CD4-positive, alpha-beta T cell treated with Interleukin-4 for 4 hours (primary cell): ENCODE results near the gene CYP4F12.
"Not testable (repeated sequence)": the region's sequence is repeated elsewhere in the genome, so short reads cannot be mapped to it uniquely, and the experiment has no call there.

ENCODE experiments used
- DNase-seq: peaks from one replicate; pipeline ENCODE4 v3.0.0-alpha.2; 2020

The CYP4F12 gene

DNA sequence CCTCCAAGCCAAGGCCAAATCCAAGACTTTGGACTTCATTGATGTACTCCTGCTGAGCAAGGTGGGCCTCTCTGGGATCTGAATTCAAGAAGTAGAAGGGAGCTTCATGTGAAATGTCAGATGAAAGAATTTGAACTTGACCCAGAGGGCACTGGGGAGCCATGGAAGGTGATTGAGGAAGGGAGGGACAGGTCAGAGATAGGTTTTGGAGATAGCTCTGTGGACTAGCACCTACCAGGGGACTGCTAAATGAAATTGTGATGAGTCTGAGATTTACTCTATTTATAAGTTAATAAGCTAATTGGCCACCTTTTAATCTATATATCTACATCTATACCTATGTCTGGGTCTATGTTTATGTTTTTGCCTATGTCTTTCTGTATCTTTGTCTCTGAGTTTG, 22.8 kb upstream of the CYP4F12 start:
- not testable (repeated sequence) for DNase-seq

DNA sequence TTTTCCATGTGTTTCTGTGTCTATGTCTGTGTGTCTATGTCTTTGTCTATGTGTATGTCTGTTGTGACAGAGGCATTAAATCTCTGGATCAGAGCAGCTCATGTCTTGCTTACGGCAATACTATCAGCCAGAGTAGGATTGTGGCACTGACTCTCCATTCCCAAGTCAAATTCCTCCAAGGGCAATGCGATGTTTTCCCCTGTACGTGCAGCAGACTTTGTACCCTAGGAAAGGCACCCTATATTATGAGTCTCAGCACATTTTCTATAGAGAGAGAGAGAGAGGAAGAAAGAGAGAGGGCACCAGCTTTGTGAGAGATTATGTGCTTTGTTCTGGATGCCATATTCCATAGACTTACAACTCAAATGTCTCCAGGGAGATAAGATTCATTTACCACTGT, 21.1 kb upstream of the CYP4F12 start:
- DNase-seq: no peak

DNA sequence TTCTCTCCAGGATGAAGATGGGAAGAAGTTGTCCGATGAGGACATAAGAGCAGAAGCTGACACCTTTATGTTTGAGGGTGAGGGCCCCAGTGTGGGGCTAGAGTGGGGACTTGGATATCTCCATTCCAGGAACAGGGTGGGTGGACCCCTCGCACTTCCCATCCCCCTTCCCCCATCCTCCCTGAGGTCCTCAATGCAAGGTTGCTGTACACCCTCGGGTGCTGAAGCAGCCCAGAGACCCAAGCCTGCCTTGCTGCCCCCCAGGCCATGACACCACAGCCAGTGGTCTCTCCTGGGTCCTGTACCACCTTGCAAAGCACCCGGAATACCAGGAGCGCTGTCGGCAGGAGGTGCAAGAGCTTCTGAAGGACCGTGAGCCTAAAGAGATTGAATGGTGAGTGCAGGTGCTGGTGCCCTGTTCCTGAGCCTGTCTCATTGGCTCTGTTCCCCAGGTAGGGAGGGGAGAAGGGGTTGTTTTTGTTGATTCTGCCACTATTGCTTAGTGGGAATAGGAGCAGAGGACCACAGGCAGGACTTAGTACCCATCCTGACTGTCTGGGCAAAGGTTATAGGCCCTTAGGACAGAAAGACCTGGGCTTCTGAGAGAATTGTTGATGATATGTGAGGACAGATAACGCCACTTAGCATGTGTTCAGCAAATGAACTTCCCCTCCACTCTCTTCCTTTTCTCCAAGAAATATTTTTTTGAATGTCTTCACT, 20.2 kb upstream of the CYP4F12 start:
- DNase-seq: no peak

DNA sequence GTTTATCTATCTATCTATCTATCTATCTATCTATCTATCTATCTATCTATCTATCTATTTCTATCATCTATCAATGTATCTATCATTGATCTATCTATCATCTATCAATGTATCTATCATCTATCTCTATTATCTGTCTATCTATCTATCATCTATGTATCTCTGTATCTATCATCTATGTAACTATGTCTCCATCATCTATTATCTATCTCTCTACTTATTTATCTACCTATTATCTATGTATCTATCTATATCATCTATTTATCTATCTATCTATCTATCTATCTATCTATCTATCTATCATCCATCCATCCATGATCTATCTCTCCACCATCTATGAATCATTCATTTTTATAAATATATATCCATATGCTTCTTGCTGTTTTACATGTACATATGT, 16.4 kb upstream of the CYP4F12 start:
- no peak for DNase-seq

DNA sequence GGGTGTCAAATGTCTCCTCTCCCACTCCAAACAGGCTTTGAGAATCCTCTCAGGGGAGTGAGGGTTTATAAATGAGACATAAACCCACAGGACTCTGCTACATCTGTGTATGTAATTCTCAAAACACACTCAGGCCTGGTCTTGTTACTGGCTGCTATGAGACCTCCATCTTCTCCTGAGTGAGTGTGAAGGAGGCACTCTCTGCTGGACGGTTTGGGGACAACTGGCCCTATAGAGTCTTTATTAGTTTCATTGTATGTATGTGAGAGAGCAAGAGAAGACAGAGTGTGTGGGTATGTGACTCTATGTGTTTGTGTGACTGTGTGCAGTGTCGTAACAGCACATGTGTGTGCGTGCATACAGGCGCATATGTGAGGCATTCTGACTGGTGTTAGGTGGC, 9.6 kb upstream of the CYP4F12 start:
- no peak for DNase-seq

DNA sequence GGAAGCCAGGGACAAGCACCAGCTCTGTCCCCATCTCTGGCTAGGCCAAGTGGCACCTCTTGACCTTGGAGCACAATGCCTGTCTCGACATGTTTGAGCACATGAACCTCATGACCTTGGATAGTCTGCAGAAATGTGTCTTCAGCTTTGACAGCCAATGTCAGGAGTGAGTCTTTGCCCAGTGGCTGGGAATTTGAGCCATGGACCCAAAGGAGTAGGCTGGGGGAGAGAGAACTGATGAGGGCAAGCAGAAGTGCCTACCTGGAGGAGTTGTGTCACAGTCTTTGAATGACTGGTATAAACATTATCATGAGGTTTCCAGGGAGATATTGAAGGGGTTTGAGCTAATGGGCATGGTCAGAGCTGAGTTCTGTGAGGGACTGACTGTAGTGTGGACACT, 6.7 kb upstream of the CYP4F12 start:
- DNase-seq: no peak

DNA sequence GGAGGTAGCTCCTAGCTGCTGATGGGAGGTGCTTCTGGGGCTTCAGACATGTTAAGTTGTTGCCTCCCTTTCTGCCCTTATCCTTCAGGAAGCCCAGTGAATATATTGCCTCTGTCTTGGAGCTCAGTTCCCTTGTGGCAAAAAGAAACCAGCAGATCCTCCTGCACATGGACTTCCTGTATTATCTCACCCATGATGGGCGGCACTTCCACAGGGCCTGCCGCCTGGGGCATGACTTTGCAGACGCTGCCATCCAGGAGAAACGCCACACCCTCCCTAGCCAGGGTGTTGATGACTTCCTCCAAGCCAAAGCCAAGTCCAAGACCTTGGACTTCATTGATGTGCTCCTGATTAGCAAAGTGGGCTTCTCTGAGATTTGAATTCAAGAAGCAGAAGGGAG, 6.0 kb upstream of the CYP4F12 start:
- DNase-seq: no peak

DNA sequence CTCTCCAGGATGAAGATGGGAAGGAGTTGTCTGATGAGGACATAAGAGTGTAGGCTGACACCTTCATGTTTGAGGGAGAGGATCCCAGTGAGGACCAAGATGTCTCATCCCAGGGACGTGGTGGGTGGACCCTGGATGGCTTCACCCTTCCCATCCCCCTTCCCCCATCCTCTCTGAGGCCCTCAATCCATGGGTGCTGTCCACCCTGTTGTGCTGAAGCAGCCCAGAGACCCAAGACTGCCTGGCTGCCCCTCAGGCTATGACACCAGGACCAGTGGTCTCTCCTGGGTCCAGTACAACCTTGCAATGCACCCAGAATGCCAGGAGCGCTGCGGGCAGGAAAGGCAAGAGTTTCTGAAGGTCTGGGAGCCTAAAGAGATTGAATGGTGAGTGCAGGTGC, 3.4 kb upstream of the CYP4F12 start:
- DNase-seq: no peak

DNA sequence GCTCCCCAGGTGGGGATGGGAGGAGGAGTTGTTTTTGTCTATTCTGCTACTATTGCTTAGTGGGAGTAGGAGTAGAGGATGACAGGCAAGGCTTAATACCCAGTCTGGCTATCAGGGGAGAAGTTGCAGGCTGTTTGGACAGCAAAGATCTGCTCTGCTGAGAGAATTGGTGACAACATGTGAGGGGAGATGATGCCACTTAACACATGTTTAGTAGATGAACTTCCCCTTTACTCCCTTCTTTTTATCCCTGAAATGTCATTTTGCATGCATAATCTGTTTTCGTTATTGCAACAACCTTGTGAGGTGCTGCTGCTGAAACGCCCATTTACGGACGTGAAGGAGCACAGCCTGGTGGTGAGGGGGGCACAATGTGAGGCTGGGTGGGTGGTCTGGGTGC, 3.0 kb upstream of the CYP4F12 start:
- no peak for DNase-seq

DNA sequence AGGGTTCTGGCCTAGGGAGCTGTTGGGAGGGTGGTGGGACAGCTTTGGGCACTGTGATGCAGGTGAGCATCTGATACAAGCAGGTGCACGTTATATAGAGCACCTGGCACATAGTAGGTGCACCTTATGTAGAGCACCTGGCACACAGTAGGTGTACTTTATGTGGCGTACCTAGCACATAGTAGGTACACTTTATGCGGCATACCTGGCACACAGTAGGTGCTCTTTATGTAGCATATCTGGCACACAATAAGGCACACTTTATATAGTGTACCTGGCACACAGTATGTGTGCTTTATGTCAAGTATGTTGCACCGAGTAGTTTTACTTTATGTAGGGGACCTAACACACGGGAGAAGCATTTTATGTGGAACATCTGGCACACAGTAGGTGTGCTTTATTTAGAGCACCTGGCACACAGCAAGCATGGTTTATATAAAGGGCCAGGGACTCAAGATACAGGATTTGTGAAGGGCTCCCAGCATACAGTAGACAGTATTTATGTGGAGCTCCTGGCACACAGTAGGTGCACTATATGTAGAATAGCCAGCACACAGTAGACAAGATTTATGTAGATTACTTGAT, 1.6 kb upstream of the CYP4F12 start:
- no peak for DNase-seq

DNA sequence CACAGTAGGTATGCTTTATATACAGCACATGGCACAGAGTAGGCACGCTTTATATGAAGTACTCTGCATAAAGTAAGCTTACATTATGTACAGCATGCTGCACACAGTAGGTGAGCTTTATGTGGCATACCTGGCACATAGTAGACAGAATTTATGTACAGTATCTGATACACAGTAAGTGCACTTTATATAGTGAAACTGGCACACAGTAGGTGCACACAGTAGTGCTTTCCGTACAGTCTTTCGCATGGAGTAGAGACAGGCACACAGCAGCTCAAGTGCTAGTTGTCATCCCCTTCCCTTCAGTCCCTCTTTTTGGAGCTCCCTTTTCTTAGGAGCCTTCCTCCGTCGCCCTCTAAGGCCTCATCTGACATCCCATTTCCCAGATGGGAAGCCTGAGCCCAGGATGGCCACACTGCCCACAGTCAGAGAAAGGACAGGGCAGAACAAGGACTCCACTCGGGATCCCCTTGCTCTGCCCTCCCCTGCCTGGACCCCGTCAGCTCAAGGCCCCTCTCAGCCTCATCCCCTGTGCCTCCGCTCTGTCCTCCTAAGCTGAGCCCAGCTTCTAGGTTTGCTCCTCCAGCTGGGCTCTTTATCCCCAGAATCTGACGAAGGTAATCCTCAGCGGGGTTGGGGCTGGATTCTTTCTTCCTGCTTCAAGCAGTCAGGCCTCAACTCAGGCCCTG, 852 bp upstream of the CYP4F12 start:
- no peak for DNase-seq

DNA sequence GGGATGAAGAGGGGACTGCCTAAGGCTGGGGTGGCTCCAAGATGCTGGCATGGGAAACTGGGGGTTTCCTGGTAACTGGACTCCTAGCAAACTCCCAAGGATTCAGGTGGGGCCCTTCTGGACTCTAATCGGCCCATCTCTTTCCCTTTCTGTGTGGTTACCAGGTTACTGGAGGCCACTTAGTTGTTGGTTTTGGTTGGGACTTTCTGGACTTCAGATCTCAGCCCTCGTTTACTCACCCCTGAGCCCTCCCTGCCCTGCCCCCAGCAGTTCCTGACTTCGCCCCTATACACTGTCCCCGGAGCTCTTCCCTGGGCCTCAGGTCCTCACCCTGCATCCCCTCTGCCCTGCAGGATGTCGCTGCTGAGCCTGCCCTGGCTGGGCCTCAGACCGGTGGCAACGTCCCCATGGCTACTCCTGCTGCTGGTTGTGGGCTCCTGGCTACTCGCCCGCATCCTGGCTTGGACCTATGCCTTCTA, 328 bp downstream of the CYP4F12 start:
- no peak for DNase-seq

DNA sequence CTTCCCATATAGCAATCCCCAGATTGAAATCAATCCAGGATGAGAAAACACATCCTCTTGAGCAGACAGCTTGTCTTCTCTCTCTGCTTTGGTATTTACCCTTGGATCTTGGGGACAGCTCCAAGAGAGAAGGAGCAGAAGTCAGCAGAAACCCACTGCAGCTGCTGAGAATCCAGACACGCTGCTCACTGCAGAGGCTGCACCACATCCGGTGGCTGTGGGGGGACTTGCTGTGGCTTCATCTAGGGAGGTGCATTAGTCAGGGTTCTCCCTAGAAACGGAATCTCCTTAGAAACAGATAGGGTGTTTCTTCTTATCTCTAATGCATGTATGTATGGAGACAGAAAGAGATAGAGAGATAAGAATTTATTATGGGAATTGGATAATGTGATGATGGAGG, 2.7 kb downstream of the CYP4F12 start:
- DNase-seq: no peak

DNA sequence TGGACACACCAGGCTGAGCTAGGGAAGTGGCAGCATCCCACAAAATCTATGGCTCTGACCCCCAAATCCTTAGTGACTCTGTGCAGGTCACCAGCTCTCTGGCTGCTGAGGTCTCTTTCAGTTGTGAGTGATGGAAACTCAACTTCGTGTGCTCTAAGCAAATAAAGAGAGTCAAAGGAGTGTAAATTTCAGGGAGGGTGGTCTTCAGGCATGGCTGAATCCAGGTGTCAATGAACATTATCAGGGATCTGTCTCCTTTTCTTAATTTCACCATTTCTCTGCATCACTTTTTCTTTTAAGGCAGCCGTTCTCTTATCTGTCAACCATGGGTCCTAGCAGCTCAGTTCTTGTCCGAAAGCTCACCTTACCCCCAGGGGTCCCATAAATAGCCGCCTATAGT, 6.2 kb downstream of the CYP4F12 start:
- no peak for DNase-seq

DNA sequence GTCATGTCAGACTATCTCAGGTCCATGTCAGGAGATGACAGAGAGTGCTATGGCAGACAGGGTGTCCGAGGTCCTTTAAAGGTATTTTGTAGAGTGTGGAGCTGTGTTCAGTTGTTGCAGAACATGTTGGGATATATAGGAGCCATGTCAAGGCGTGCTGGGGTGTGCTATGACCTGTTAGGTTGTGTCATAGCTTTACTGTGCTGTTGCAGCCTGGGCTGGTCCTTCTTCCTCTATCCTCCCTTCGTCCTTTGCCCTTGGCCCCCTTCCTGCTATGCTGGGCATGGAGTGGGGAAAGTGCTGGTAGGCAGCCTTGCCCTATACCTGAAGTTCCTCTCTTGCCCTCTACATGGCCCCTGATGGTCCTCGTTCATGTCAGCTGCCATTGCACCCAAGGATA, 7.0 kb downstream of the CYP4F12 start:
- DNase-seq: not testable (repeated sequence)

DNA sequence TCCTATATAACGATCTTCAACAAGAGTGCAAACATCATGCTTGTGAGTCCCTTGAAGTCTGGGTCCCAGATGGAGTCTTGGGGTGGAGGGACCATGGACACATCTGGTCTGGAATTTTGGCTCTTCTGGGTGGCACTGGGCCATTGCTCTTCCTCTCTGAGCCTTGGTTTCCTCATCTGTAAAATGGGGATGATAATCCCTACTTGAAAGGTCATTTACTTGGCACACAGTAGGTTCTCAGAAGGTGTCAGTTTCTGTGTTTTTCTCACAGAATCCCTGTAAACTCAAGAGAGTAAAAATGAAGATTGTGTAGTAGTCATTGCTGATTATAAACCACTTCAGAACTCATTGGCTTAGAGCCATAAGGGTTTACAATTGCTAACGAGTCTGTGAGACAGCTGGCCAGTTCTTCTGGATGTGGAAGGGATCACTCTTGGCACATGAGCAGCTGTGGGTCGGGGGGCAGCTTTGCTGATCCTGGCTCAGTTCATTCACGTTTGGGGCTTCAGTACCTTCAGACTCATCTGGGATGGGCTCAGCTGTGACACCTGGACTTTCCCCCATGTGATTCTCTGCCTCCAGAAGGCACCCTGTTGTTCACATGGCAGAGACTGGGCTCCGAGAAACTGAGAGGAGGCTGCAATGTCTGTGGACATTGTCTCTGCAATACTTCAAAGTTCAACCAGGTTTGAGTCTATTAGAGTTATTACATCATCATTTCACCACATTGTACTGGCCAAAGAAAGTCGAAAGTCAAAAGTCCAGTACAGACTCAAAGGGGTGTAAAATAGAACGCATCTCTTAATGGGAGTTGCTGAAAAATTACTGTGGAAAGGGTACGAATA, 7.8 kb downstream of the CYP4F12 start:
- no peak for DNase-seq

DNA sequence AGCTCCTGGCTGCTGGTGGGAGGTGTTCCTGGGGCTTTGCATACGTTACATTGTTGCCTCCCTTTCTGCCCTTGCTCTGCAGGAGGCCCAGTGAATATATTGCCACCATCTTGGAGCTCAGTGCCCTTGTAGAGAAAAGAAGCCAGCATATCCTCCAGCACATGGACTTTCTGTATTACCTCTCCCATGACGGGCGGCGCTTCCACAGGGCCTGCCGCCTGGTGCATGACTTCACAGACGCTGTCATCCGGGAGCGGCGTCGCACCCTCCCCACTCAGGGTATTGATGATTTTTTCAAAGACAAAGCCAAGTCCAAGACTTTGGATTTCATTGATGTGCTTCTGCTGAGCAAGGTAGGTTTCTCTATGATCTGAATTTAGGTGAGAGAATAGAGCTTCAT, 10.5 kb downstream of the CYP4F12 start:
- no peak for DNase-seq

DNA sequence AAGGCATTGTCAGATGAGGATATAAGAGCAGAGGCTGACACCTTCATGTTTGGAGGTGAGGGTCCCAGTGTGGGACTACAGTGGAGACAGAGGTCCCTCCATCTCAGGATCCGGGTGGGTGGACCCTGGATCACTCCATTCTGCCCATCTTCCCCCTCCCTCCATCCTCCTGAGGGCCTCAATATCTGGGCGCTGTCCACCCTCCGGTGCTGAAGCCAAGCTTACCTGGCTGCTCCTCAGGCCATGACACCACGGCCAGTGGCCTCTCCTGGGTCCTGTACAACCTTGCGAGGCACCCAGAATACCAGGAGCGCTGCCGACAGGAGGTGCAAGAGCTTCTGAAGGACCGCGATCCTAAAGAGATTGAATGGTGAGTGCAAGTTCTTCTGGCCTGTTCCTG, 11.9 kb downstream of the CYP4F12 start:
- DNase-seq: no peak

DNA sequence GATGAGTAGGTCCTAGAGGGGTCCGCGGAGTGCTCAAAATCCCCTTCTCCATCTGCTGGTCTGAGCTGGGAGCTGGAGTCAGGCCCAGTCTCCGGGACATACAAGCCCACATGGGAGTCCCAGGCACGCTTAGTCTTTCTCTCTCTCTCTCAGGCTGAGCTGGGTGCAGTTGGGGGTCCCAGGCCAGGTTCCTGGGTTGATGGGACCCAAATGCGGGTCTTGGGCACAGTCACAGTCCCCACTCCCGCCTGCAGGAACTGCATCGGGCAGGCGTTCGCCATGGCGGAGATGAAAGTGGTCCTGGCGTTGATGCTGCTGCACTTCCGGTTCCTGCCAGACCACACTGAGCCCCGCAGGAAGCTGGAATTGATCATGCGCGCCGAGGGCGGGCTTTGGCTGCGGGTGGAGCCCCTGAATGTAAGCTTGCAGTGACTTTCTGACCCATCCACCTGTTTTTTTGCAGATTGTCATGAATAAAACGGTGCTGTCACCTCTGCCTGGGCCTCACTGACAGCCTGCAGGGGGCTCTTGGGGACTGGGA, 23.8 kb downstream of the CYP4F12 start:
- DNase-seq: no peak

DNA sequence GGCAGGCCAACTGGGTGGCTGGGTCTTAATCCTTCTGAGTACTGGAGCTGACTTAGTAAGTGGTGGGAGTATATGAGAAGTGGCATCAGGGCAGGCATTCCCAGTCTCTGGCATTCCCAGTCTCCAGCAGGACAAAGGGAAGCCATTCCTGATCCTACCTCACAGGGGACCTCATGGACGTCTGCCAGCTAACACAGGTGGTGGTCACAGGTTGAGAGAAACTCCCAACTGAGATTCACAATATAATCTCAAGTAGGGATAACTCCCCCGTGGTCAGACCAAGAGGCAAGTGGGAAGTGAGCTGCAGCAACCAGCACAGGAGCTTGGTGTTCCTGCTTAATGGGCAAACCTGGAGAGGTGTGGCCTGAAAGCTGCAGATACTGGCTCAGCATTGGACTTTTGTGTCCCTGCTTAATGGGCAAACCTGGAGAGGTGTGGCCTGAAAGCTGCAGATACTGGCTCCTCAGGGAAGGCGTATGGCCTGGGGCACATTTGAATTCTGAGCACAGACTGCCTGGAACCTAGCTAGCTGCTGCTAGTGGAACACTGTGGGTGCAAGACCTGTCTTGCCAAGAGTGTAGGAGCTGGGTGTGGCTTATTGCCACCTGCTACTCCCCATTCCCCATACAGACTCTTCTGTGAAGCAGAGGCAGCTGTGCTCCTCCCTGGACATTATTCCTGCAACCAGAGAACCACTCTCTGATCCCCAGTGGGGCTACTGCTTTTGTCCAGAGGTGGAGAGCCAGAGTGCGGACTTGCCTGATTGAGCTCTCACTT, 29.1 kb downstream of the CYP4F12 start:
- DNase-seq: no peak

DNA sequence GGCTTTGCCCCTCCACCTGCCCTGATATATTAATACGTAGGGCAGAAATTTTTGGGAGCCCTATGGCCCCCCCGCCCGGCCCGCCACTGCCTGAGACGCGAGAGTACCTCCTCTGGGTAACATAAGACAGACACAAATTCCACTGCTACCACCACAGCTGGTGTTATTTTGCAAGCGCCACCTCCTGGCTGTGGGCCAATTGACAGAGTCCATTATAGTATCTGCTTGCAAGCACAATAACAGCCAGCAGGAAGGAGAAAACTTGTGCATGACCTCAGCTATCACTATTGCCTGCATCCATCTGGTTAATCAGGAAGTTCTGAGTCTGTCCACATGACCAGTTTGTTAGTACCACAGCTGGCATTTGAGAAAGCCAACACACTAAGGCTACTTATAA, 29.6 kb downstream of the CYP4F12 start:
- no peak for DNase-seq

DNA sequence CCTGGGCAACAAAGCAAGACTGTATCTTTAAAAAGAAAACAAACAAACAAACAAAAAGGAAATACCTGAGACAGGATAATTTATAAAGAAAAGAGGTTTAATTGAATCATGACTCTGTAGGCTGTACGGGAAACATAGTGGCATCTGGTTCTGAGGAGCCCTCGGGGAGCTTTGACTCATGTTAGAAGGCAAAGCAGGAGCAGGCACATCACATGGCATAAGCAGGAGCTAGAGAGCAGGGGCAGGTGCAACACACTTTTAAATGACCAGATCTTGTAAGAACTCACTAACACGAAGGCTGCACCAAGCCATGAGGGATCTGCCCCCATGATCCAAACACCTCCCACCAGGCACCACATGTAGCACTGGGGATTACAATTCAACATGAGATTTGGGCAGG, 41.8 kb downstream of the CYP4F12 start:
- DNase-seq: no peak
